GM12872 (cell line): ENCODE data around the gene ALDH1A3.

Source experiments
- CTCF ChIP-seq: IDR thresholded peaks from 3 replicates; pipeline ENCODE4 v1.5.1; 2011; ENCODE audit warnings: low read depth, mild to moderate bottlenecking, low read length, moderate library complexity; ENCODE audit not compliant: insufficient read depth

Gene ALDH1A3

DNA sequence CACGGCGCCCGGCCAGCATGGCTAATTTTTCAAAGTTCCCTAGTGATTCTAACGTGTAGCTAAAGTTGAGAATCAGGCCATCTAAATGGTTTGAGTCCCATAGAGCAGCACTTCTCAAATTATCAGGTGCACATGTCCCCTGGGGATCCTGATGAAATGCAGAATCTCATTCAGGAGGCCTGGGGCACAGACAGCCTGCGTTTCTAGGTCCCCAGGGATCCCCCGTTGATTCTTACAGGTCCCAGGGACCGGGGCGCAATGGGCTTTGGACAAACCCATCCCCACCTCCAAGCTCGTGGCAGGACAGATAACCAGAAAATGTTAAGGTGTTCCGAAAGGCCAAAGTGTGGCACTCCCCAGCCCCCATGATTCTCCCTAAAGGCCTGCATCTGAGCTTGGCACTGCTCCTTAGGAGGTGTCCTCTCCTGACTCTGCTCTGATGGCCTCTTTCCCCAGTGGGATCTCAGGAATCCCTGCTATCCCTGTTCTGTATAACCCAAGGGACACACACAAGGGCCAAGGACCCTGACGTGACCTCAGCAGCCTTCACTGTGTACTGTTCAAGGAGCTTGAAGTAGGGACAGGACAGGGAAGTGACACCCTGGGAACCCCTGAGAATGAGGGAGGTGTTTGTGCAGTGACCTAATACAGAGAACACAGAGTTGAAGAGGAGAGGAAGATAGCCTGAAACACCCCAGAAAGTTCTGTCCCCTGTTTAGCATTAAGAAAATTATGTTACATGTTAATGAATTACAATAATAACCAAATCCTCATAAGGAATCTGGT, 47.5 kb downstream of the ALDH1A3 start:
- TF ChIP-seq CTCF: no peak

- TF ChIP-seq CTCF: no peak
Observed at GRCh38 chr15:100928632-100929280, 49.1 kb downstream of the ALDH1A3 start.

DNA sequence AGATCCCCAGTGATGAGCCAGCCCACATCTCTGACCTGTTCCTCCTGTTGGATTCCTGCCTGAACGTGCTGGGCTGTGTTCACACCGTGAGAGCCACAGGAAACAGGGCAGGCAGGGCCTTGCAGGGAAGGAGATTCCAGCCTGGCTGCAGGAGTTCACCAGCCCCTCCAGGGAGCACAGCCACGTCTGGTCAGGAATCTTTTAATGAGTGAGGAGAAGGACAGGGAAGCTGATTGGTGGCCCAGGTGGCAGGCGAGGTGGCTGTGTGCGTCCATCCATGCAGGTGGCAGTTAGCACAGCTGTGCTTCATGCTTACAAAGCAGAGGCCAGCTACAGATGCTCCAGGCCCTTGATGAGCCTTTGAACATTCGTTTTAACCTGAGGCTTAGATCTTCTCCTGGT, 50.0 kb downstream of the ALDH1A3 start:
- no peak for TF ChIP-seq CTCF

DNA sequence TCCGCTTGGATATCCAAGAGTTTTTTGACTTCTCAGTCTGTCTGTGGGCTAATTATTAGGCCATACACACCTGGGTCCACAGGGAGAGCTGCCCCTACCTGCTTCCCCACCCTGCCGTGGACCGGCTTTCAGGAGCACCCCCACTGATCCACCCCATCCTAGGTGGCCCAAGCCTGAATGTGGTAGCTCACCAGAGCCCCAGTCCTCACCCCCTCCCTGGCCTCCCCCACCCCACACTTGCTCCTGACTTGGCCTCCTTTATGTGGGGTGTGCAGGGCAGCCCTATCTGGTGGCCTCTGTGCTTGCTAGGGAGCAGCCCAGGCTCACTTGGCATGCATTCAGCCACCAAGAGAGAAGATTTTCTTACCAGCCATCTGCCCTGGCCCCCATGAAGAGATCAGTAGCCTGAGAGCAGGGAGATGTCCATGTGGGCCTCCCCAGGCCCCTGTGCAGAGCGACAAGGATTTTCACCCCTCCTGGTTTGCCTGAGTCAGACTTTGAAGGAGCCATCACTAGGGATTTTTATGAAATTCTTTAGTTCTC, 50.7 kb downstream of the ALDH1A3 start:
- TF ChIP-seq CTCF: no peak

GRCh38 chr15:100931143-100931890, 51.7 kb downstream of the ALDH1A3 start:
- TF ChIP-seq CTCF: no peak

- TF ChIP-seq CTCF: no peak
Observed at GRCh38 chr15:100932676-100933348, 53.2 kb downstream of the ALDH1A3 start.
